NCI-H748 (cell line): ENCODE results near the gene PRPF4.
"Not testable (repeated sequence)": the region's sequence is repeated elsewhere in the genome, so short reads cannot be mapped to it uniquely, and the experiment has no call there.

ENCODE experiments used
- DNase-seq: peaks from one replicate; lab custom pipeline; 2025; ENCODE audit not compliant: unreplicated experiment; lab: John Stamatoyannopoulos, UW

Gene PRPF4

DNA sequence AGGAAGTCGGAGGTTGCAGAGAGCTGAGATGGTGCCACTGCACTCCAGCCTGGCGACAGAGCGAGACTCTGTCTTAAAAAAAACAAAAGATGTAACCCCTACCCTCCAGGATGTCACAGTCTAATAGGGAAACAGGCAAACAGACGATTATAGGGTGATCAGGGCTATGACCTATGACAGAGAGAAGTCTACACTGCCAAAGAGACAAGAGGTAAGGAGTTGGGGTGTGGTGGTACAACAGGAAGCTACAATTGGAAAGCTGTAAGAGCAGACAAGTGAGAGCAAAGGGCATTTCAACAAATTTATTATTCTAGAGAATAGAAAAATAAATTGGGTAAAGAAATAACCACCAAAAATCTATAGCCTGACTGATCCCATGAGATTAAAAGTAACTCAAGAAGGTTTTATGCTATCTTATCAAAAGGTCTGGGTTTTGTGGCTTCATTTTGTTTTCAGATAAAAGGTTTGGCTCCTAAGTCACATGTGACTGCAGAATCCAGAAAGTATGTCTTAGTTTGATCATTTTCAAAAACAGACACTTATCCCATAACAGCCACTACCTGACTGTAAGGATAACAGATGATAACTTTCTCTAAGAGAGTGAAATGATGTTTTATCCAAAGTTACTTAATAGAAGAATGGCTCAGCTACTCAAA, 7.4 kb upstream of the PRPF4 start:
- DNase-seq = no peak

- no peak for DNase-seq
Observed at GRCh38 chr9:113269355-113269754, 6.1 kb upstream of the PRPF4 start.

DNA sequence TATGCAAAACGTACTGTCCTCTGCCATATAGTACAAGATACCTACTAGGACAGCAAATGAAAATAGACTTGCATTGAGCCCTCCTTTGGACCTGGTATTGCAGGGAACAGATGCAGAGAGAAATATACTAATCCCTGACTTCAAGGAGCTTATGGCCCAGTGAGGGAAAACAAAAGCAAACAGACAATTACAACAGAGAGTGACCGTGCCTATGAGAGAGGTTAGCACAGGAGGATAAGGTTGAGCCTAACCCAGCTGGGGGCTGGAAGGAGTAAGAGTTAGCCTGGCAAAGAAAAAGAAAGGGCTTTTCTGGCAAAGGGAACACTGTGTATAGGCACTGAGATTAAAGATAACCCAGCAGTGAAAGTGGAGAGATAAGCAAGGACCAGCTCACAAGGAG, 5.6 kb upstream of the PRPF4 start:
- no peak for DNase-seq

GRCh38 chr9:113274474-113275156, 843 bp upstream of the PRPF4 start:
- DNase-seq = peak; percentile 81

DNA sequence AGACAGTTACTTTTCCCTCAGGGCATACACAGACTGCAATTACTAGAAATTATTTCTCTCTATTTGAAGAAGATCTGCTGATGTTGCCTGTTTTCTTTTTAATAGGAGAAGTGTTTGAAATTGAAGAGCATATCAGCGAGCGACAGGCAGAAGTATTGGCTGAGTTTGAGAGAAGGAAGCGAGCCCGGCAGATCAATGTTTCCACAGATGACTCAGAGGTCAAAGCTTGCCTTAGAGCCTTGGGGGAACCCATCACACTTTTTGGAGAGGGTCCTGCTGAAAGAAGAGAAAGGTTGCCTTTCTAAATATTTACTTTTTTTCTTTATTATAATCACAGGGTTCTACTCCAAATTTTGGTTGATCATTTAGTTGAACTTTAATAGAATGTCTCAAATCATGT, 3.4 kb downstream of the PRPF4 start:
- no peak for DNase-seq

DNA sequence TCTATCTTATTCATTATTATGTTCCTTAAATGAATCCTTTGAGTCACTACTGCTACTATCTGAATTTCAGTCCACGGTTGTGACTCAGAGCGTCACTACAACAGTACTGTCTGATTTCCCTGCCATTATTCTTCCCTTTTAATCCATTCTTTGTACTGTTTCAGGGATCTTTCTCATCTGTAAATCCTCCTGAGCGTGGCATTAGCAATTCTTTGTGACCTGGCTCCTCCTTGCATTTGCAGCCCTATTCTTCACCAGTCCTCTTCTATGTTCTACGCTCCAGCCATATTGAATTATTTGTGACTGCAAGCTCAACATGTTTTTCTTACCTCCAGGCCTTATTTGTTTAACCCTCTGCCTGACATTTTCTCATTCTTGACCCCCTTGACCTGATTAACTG, 5.9 kb downstream of the PRPF4 start:
- DNase-seq = no peak

DNA sequence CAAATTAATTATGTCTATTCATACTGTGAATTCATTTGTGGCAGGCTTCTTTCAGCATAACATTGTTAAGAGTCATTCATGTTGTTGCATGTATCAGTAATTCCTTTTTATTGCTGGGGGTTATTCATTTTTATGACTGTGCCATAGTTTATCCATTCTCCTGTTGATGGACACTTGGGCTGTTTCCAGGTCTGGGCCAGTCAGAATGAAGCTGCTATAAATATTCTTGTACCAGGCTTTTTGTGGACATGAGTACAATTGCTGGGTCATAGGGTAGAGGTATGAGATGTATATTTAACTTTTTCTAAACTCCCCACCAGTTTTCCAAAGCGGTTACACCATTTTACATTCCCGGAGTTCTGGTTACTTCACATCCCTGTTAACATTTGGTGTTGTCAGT, 13.6 kb downstream of the PRPF4 start:
- no peak for DNase-seq

DNA sequence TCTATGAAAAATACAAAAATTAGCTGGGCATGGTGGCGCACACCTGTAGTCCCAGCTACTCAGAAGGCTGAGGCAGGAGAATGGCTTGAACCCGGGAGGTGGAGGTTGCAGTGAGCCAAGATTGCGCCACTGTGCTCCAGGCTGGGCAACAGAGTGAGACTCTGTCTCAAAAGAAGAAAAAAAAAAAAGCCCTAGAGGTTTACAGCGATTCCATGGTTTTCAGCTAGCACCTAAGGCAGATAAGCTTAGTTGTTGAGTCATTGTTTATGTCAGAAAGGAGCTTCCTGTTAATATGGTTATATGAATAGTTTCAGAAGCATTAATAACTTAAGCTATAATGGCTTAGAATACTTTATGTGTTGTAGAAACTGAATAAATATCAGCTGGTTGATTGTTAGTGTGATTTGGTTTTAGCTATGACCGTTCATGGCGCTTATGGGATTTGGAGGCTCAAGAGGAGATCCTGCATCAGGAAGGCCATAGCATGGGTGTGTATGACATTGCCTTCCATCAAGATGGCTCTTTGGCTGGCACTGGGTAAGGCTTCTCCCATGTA, 14.7 kb downstream of the PRPF4 start:
- no peak for DNase-seq

DNA sequence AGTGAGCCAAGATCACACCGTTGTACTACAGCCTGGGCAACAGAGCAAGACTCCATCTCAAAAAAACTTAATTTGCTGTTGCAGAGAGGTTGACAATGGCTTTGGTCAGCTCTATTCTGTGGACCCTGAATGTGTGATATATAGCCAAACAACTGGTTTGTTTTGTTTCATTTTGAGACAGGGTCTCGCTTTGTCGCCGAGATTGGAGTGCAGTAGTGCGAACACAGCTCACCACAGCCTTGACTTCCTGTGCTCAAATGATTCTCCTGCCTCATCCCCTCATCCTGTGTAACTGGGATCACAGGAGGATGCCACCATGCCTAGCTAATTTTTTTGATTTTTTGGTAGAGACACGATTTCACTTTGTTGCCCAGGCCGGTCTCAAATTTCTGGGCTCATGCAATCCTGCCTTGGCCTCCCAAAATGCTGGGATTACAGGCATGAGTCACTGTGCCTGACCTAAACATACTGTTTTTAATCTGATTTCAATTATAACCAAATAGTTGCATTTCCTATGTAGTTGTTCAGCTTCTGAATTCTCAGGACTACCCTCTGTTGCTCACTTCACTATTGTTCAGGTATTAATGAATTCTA, 17.9 kb downstream of the PRPF4 start:
- no peak for DNase-seq

GRCh38 chr9:113296247-113296646, 20.8 kb downstream of the PRPF4 start:
- DNase-seq = not testable (repeated sequence)

DNA sequence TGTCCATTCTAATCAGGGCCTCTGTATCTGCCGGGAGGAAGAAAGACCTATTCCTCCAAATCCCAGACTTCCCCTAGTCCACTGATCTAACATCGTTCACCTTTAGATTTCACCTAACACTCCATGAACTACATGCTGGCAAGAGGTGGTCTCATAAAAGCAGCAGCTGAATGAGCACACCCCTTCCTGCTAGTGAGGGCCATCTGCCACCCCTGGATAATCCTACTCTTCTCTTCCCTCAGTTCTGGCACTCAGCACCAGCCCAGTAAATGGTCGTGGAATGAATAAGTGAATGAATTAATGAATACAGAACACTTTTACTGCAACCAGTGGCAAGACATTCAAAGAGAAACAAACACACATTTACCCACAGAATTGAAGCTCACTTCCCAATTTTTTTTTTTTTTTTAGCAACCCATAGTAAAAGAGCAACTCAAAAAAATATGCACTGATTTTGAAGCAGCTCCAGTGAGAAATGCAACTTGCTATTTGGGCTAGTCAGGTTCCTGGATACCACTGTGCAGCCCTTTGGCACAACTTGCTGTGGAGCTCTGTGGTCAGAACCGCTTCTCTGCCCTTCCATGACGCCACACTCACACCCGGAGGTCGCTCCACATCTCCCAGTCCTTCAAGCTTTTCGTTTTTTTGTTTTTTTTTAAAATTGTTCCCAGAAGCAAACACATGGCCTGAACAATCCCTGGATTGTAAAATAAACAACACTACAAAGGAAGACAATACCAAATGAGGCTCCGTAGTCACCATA, 21.5 kb downstream of the PRPF4 start:
- DNase-seq = no peak

GRCh38 chr9:113298311-113298710, 22.9 kb downstream of the PRPF4 start:
- no peak for DNase-seq

GRCh38 chr9:113298924-113299770, 23.7 kb downstream of the PRPF4 start:
- DNase-seq = peak; percentile 96

DNA sequence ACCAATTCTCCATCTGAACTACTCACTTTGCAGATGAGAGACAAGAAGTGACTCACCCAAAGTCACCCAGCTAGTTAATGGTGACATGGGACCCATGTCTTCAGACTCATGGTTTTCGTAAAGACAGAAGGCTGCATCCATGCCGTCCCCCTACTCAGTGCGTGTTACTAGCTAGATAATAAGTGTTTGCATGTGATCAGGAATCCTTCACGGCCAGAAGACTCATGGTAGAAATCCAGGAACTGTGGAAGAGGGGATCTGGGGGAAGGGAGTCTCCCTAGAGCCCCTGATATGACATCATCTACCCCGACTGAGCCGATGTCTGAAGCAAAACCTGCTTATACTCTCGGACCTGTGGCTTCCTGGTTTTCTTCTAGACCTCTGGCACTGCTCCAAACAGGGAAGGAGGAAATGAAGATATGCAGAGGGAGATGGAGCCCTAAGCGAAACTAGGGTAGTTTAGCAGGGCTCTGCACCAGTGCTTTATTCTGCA, 24.4 kb downstream of the PRPF4 start:
- peak; percentile 33 for DNase-seq

- no peak for DNase-seq
Observed at GRCh38 chr9:113301548-113301947, 26.1 kb downstream of the PRPF4 start.

GRCh38 chr9:113302792-113303418, 27.4 kb downstream of the PRPF4 start, which contains the start of gene RNF183:
RNF183 (minus strand) TSS chr9:113303376; CDS start chr9:113298184, 5,192 bp downstream.
- DNase-seq = no peak

DNA sequence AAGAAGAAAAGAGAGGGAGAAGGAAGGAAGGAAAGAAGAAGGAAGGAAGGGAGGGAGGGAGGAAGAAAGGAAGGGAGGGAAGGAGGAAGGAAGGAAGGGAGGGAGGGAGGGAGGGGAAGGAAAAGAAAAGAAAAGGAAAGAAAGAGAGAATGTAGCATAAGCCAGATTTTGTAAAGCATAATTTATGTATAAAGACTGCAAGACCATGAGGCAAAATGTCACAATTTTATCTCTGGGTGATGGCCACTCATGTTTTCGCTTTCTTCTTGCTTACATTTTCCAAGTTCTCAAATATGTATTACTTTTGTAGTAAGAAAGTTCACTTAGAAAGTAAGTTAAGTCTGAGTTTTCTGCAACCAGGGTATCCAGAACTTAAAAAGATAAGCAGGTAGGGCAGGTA, 31.1 kb downstream of the PRPF4 start:
- DNase-seq = no peak

DNA sequence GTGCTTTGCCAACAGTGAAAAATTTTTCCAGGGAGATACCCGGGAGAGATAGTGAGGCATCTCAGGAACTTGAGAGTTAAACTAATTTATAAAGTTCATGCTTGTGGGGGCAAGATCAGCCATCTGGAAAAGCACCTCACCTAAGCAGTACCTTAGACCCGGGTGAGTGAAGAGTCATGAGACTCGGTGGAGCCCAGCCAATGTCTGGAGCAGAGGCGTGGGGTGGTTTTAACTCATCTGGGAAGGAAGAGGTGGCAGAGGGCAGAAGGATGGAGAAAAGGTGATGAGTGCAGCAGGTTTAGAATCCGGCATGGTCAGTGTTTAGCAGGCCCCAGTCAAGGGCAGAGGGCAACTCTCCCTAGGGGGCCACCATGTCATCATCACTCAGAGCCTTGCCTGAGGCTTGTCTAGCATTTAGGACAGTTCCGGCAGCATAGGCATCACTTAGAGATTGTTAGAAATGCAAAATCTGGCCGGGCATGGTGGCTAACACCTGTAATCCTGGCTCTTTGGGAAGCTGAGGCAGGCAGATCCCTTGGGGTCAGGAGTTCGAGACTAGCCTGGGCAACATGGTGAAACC, 32.0 kb downstream of the PRPF4 start:
- DNase-seq = no peak

- DNase-seq = peak; percentile 40
Observed at GRCh38 chr9:113309204-113309813, 33.9 kb downstream of the PRPF4 start.
